ENCODE results near the gene CBX1. TPM values are rescaled to one million over a fixed set of nuclear protein-coding genes. Genes with fewer than 3 reads are reported as not detected.
A peak's percentile ranks its signal among the peaks of the same experiment; 100 is the strongest.

Gene CBX1
- total and polyA plus RNA-seq, 2 of the 13 experiments (the other 11 are each of a cell fraction or from before 2014, with no cell fraction given): 17.8 to 108 TPM

GRCh38 chr17:48107137-48108055, 6.1 kb upstream of the CBX1 start, which contains the start of gene SNX11 (continued):
- peak; percentile 47; the same call in 1 of the 2 replicates for TF ChIP-seq ZNF460 (CRISPR knock-in tag; IDR thresholded peaks at IDR 0.05; ENCODE audit: borderline replicate concordance)
- peak; percentile 64; the same call in 1 of the 2 replicates for TF ChIP-seq PBX2 (CRISPR knock-in tag; IDR thresholded peaks at IDR 0.05)
- TF ChIP-seq CAMTA2 (CRISPR knock-in tag; IDR thresholded peaks at IDR 0.05; ENCODE audit: borderline replicate concordance): 0 out of 2 replicates have a peak, but pooled peaks have one; percentile 81
- peak; percentile 80 for TF ChIP-seq SP4 (CRISPR knock-in tag; IDR thresholded peaks at IDR 0.05)
- peak; percentile 71 for TF ChIP-seq E2F1 (CRISPR knock-in tag; IDR thresholded peaks at IDR 0.05)
- TF ChIP-seq ZNF18 (CRISPR knock-in tag; IDR thresholded peaks at IDR 0.05; ENCODE audit: insufficient replicate concordance): no peak
- TF ChIP-seq FOXA3 (CRISPR knock-in tag; IDR thresholded peaks at IDR 0.05): peak; percentile 15; the same call in 1 of the 2 replicates
- TF ChIP-seq NFE2L1 (CRISPR knock-in tag; IDR thresholded peaks at IDR 0.05; ENCODE audit: borderline replicate concordance): no peak; the same call in 1 of the 2 replicates
- TF ChIP-seq EED (CRISPR knock-in tag; IDR thresholded peaks at IDR 0.05): peak; percentile 96
- TF ChIP-seq NFKBIZ (CRISPR knock-in tag; IDR thresholded peaks at IDR 0.05): 0 out of 2 replicates have a peak, but pooled peaks have one; percentile 24
- no peak for TF ChIP-seq ZBED4 (CRISPR knock-in tag; IDR thresholded peaks at IDR 0.05; ENCODE audit: borderline replicate concordance)
- peak; percentile 99 for TF ChIP-seq PHF21A (CRISPR knock-in tag; IDR thresholded peaks at IDR 0.05)
- no peak for TF ChIP-seq ARID3A (IDR thresholded peaks at IDR 0.05; ENCODE audit: low read depth, low read length)
- peak; percentile 84; the same call in 1 of the 2 replicates for TF ChIP-seq ZNF230 (CRISPR knock-in tag; IDR thresholded peaks at IDR 0.05)
- no peak for TF ChIP-seq KDM1A (CRISPR knock-in tag; IDR thresholded peaks at IDR 0.05)
- TF ChIP-seq ZSCAN20 (CRISPR knock-in tag; IDR thresholded peaks at IDR 0.05; ENCODE audit: borderline replicate concordance): peak; percentile 67; the same call in 1 of the 2 replicates
